ENCODE data around the gene OR2S2.
"Not testable (repeated sequence)": the region's sequence is repeated elsewhere in the genome, so short reads cannot be mapped to it uniquely, and the experiment has no call there.

Gene OR2S2, protein sequence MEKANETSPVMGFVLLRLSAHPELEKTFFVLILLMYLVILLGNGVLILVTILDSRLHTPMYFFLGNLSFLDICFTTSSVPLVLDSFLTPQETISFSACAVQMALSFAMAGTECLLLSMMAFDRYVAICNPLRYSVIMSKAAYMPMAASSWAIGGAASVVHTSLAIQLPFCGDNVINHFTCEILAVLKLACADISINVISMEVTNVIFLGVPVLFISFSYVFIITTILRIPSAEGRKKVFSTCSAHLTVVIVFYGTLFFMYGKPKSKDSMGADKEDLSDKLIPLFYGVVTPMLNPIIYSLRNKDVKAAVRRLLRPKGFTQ

DNA sequence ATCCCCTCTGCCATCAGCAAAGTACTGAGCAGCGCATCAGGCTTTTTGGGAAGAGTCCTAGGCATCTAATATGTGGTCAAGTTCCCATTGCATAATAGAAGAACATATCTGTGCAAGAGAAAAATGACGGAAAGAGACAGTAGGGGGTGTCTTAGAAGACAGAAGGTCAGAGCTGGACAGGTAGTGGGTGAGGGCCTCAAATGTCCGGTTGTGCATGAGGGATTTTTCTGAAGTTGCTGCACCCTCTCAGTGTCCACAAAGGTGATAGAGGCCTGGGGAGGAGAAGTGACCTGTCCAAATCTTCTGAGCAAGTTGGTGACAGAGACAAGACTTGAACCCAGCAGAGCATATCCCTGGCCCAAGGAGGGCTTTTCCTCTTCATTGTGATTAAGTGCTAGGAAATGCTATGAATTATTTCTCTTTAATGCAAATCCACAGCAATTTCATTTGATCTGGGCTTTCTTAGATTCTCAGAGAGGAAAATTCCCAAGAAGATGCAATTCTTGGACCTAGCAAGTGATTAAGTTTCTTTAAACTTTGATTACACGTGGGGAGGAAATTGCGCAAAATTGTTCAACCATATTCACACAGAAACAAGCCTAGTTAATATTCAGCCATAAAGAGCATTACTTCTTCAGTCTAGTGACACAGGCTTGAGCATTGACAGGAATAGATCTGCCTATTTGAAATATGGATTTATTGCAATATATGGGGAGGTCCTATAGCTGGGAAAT, at the start of gene OR2S2:
OR2S2 (minus strand) TSS at position 51 of the 734 bp plus-strand sequence. CDS start 56 bp downstream, outside the sequence.
- no peak for DNase-seq (ENCODE audit: low spot score)

DNA sequence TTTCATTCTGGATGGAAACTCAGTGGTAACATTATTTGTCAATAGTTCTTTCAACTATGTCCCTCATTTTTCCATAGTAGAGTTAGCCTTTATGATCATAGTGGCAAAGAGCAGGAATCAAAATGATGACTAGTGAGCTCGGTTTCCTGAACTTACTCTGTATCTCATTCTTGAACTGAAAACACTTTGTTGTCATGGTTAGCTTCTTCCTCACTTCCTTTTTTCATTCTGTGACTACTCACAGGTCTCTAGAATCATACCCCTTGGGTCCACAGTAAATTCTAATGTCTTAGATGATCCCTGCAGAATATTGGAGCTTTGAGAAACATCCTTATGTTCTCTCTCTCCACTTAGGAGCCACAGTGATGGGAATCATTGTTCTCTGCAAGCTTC, 49.4 kb upstream of the OR2S2 start:
- no peak for DNase-seq (ENCODE audit: low spot score)

DNA sequence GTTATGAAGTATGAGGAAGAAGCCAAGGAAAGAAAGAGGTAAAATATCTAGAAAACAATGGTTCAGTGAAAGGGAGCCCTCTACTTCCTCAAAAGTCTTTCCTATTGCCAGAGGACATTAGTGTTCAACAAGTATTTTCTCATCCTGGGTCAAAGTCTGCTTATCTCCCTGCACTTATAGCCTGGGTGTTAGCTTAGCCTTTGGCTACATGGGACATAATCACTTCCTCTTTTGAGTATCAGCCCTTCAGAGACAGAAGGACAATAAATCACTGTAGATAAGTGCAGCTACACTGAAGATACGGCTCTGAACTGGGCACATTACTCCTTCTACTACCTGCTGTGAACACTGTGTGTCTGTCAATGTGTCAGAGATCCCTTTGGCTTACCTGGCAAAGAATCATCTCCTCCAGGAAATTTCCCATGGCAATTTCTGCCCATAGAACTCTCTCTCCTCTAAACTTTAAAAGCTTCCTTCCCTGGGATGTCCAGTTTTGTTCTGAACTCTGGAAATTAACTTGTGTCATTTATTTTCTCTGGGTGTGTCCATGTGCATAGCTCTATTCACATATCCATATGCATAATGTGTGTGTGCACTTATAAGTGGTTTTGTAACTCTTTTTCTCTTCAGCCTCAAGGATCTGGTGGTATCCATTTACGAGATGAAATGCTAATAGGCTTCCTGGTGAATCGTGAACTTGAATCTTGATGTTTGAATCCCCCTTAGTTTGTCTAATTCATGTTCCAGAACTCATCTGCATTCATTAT, 48.8 kb upstream of the OR2S2 start:
- DNase-seq (ENCODE audit: low spot score): no peak

DNA sequence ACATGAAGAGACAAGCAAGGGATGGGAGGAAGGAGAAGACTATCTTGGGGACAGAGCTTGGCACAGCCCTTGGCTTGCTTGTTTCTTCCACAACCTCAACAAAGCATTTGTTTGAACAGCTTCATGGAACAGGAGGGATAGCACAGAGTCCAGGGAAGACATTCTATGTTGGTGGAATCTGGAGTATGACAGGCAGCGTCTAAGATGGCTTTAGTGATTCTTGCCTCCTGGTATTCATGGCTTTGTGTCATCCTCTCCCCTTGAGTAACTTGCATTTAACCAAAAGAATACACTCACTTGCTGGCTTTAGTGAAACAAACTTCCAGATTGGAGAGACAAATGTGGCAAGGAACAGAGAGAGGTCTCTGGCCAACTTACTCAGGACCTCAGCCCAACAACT, 47.9 kb upstream of the OR2S2 start:
- DNase-seq (ENCODE audit: low spot score): no peak

DNA sequence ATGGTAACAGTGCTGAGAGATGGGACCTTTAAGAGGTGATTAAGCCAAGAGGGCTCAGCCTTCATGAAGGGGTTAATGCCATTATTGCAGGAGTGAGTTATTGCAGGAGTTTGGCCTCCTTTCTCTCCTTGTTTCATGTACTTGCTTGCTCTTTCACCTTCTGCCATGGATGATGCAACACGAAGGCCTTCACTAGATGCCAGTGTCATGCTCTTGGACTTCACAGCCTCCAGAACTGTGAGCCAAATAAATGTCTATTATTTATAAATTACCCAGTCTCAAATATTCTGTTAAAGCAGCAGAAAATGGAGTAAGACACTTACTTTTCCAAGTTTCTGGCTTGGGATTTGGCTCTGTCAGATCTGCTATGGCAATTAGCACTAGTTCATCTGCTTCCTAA, 40.4 kb upstream of the OR2S2 start:
- no peak for DNase-seq (ENCODE audit: low spot score)

DNA sequence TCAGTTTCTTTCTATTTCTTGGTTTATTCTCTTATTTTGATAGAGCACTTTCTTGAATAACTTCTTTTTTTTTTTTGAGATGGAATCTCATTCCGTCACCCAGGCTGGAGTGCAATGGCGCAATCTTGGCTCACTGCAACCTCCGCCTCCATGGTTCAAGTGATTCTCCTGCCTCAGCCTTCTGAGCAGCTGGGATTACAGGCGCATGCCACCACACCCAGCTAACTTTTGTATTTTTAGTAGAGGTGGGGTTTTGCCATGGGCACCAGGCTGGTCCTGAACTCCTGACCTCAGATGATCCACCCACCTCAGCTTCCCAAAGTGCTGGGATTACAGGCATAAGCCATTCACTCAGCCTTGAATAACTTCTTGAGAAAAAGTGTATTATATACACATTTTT, 39.1 kb upstream of the OR2S2 start:
- DNase-seq (ENCODE audit: low spot score): not testable (repeated sequence)

DNA sequence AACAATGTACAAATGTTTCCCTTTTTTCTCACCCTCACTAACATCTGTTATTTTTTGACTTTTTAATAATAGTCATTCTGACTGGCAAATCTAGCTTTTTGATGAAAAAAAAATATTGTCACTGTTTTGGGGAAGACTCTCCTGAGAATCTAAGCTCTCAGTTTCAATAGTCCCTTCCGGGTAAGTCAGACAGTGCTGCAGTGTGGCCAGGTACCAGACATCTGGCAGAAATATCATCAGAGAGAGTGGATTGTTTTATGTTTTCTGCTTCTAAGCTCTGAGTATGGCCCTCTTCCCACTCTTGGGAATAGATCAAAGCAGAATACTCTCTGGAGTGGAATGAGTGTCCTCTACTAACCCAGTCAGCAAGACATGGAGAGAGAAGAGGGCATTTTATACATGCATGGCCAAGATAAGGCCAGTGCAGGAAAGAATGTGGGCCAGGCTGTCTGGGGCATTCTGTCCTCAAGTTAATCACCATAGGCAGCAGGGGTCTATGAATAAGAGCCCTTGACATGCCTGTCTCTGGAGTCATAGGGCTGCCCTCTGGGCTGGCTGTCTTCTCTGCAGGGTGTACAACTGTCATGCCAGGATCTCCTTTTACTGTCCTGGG, 38.5 kb upstream of the OR2S2 start:
- no peak for DNase-seq (ENCODE audit: low spot score)

DNA sequence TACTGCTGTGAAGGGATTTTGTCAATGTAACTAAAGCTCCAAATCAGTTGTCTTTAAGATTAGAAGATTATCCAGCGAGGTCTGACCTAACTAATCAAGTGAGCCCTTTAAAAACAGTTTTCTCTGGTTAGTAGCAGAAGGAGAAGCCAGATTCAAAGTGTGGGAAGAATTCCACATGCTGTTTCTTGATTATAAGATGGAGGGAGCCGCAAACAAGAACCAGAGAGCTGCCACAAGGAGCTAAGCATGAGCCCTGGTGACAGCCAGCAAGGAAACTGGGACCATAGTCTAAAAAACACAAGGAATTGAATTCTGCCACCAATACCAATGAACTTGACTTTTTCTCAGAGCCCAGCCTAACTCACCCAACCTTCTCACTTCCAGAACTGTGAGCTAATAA, 37.0 kb upstream of the OR2S2 start:
- no peak for DNase-seq (ENCODE audit: low spot score)

DNA sequence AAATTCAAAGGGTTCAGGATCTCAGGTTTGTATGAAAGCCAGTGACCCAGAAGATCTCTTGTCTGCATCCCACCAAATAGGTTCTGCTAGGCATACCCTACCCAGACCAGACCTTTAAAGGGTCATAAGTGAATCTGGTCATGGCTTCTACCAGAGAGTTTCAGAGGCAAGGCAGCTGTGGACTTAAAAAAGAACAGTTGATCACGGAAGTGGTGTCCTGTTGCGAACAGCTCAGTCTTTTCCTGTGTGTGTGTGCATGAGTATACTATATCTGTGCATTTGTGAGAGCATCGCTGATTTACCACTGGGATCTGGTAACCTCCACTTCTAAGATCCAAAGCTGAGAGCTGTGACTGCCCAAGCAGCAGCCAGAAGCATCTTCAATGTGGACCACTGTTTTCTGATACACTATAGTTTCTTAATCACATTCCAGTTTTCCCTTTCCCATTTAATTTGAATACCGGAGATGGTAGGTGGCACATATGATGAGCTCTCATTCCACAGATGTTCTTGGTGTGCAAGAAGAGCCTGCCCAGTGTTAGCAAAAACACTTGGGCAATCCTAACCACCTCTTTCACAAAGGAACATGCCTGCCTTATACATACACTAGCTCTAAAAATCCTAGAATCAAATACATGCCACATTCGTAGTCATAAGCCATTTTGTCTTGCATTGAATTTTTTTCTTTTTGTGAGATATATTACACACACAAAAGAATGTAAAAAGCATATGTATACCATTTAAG, 36.2 kb upstream of the OR2S2 start:
- DNase-seq (ENCODE audit: low spot score): no peak

DNA sequence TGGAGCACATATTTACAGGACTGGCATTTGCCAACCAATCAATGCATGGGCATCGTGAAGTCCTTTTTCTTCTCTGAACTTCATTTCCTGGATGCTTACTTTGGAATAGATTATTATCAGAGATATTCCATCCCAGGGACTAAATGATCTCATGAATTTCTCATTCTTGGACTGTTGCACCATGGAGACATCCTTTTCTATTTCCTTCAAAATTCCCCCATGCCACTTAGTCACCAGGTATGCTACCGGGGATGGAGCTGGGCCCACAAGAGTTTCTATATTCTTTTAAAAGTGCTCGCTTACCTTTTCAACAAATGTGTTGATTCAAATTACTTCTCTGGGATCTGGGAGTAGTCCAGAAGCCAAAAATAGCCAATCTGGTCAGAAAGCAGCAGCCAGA, 35.2 kb upstream of the OR2S2 start:
- DNase-seq (ENCODE audit: low spot score): not testable (repeated sequence)

DNA sequence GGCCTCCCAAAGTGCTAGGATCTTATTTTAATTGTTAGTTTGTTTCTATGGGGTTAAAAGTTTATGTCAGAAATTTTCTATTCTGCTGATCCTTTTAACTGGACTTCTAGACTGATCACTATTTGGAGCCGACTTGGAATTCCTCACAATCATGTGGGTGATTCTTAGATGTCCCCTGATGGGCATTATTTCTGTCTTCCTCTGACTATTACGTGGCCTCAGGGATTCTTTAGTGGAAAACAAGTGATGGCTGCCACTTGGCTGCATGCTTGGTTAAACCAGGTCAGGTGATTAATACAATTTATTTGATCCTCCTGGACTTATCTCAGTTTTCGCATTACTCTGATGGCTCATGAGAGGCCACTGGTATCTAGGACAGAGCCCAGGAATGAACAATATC, 32.2 kb upstream of the OR2S2 start:
- DNase-seq (ENCODE audit: low spot score): no peak

DNA sequence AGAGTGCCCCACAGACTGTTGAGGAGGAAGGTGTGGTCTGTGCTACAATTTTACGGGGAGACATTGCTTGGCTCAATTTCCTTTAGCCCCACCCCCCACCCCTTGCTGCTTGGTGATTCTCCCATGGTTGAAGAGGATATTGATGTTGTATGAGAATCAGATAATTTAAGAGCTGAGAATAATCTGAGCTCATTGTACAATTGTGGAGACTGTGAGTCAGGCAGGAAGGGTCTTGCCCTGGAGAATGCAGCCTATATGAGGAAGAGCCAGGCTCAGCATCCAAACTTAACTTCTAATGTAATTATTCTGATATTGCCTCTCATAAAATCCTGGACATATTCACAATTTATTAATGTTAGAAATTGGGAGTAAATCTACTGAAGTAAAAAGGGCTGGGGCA, 26.1 kb upstream of the OR2S2 start:
- DNase-seq (ENCODE audit: low spot score): no peak

DNA sequence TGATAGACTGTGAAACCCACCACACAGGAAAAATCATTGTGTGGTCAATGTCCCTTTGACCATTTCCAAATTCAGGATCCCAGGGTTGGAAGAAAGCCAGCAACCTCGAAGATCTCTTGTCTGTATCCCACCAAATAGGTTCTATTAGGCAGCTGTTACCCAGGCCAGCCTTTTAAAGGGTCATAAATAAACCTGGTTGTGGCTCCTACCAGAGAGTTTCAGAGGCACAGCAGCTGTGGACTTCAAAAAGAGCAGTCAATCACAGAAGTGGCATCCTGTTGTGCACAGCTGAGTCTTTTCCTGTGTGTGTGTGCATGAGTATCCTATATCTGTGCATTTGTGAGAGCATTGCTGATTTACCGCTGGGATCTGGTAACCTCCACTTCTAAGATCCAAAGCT, 23.7 kb upstream of the OR2S2 start:
- DNase-seq (ENCODE audit: low spot score): no peak

DNA sequence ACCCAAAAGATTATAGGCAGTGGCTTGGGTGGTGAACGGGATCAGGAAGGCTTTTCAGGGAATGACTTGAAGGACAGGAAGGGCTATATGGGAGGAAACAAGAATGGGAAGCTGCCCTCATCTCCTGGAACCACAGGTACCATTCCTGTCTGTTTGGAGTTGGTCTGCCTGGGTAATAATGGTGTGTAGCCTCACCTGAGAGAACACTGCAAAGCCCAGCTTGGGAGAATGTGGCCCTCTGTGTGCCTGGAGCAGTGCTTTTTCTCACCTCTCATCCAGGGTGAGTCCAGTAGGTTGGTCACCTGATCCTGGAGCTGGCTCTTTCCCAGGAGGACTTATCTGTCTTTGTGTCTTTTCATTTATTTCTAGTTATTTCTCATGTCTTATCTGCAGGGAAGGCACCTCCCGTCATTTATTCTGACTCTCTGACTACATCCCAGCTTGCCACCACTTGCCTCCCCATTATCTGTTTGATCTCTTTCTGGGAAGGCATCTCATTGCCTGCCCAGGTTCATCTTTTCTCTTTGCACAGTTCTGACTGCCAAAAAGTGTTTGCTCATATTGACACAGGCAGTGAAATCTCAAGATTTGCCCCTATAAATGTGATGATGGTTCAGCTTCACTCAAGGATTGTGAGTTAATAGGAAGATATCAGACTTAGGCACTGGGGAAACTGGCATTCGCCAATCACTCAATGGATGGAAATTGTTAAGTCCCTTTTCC, 22.5 kb upstream of the OR2S2 start:
- no peak for DNase-seq (ENCODE audit: low spot score)

DNA sequence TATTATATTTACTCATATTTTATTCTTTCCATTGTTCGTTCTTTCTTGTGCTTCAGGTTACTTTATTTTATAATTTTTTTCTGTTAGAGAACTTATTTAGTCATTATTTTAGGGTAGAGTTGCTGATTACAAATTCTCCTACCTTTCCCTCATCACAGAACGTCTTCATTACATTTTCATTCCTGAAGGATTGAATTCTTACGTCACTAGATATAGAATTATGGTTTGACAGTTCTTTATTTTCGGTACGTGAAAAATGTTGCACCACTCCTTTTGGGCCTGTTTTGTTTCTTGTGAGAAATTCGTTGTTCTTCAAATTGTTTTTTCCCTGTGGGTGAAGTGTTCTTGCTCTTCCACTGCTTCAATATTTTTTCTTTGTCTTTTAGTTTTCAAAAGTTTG, 20.8 kb upstream of the OR2S2 start:
- no peak for DNase-seq (ENCODE audit: low spot score)

DNA sequence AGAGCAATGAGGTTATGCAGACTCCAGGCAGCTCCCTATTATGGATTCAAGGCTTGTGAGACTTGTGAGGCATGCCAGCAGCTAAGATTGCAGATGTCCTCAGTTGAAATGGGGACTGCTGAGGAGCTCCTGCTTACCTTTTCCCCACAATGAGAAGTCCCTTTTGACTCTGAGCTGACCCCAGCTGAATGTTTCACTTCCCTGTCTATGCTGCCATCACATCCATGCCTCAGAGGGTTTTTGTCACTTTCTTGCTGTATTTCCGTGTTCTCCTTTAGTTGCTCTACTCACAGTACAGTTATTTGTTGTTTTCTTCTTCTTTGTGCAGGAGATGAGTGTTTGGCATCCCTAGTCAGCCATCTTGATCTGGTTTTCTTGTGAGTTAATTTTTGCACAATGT, 18.8 kb upstream of the OR2S2 start:
- no peak for DNase-seq (ENCODE audit: low spot score)

DNA sequence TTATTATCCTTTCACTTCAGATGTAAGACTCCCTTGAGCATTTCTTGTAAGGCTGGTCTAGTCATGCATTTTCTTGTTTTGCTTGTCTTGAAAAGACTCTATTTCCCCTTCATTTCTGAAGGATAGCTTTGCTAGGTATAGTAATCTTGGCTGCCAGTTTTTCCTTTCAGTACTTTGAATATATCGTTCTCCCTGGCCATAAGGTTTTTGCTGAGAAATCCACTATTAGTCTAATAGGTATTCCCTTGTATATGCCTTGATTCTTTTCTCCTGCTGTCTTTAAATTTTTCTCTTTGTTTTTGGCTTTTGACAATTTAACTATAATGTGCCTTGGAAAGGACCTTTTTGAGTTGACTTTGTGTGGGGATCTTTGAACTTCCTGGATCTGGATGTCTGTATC, 16.8 kb upstream of the OR2S2 start:
- no peak for DNase-seq (ENCODE audit: low spot score)

DNA sequence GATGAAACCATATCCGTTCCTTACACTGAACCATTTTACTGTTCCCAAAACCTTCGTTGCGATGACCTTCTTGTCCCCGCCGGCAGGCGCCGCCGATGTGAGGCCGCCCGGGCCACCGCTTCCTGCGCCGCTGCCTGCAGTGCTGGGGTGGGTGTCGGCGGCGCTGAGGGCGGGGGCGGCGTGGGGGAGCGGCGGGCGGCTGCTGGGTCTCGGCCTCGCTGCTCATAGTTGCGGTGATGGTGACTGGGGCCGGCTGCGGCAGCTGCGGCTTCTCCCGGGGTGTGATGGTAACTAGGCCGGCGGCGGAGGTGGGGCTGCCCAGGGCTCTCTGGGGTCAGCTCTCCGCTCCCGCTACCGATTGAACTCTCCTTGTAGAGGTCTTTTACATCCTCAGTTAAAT, 14.1 kb upstream of the OR2S2 start:
- no peak for DNase-seq (ENCODE audit: low spot score)

DNA sequence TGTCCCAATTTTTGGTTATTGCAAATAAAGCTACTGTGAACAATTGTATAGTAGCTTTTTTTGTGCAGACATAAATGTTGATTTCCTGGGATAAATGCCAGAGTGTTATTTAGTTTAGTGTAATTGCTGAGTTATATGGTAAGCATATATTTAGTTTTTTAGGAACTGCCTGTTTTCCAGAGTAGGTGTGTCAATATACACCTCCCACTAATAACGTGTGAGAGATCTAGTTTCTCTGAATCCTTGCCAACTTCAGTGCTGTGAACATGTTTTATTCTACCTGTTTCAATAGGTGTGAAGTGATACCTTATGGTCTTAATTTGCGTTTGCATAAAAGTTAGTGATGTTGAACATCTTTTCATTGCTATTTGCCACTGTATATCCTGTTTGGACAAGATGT, 9.1 kb upstream of the OR2S2 start:
- no peak for DNase-seq (ENCODE audit: low spot score)

DNA sequence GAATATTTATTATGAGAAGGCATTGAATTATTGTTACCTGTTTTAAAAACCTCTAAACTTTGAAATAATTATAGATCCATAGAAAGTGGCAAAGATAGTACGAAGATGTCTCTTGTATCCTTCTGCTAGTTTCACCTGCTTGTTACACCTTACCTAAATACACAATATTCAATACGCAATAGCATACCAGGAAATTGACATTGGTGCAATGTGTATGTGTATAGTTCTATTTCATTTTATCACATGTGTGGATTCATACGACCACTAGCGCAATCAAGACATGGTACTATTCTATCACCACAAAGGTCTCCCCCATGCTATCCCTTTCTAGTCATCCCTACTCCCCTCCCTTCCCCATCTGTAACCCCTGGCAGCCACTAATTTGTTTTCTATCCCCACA, 8.5 kb upstream of the OR2S2 start:
- DNase-seq (ENCODE audit: low spot score): no peak

DNA sequence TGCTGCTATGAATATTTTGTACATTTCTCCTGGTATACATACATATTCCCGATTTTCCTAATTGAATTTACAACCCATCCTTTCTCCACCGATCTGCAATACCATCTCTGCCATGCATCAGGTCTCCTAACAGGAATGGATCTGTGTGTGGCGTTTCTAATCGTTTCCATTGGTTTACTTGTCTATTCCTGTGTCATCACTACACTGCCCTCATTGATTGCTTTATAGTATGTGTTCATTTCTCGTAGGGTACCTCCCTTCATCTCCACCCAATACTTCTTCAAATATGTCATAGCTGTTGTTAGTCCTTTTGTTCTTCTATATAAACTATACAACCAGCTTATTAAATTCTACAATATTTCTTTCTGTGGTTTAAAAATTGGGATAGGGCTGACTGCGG, 7.1 kb upstream of the OR2S2 start:
- DNase-seq (ENCODE audit: low spot score): no peak

Measured in putamen (tissue), 1 donor.